HCT116 (cell line): Measurements from ENCODE around the gene EXOC4.

Source experiments
- EZH2phosphoT487 ChIP-seq: fragments of 200-600 bp; IDR thresholded peaks from 2 replicates; pipeline ENCODE4 v1.6.1; 2018; ENCODE audit warnings: antibody characterized with exemption, borderline replicate concordance
- POLR2A ChIP-seq: IDR thresholded peaks from 2 replicates; pipeline ENCODE4 v1.7.0; 2011; ENCODE audit warnings: borderline replicate concordance; ENCODE audit not compliant: insufficient read depth, insufficient read length; ENCODE audit errors: extremely low read depth
- SP1 ChIP-seq: IDR thresholded peaks from 2 replicates; pipeline ENCODE4 v1.6.1; 2012; ENCODE audit warnings: low read depth
- TF ChIP-seq, protein P1 (sequence below), 3 experiments: fragments of 200-600 bp in 1 of 3; sonication (generic) in 1 of 3; IDR thresholded peaks in 2 of 3; conservative IDR thresholded peaks in 1 of 3; 2 replicates each; pipeline ENCODE4 v1.5.1; 2012 to 2017; ENCODE audit warnings: low read depth in 2 of 3, low read length in 2 of 3, antibody characterized with exemption in 1 of 3, borderline replicate concordance in 1 of 3, control low read depth in 1 of 3, mild to moderate bottlenecking in 1 of 3, mixed read lengths in 1 of 3, mixed run types in 1 of 3, moderate library complexity in 1 of 3; ENCODE audit not compliant: insufficient read depth in 1 of 3

DNA sequence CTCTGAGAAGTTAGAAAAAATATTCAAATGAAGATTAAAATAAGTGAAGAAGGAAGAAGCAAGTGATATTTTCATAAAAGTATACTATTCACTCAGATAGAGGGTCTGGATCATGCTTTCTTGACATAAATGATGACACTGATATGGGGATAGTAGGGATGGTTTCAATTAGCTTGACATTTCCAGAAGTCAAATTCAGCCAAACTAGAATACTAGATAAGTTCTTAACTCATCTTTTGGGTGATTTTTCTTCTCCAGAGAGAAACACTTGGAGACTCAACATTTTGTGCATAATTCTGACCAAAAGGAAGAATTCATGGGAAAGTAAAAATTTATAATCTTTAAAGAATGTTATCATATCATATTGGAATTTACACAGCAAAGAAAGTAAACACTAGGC is 722.3 kb downstream of the EXOC4 start:
- TF ChIP-seq, protein P1, sequence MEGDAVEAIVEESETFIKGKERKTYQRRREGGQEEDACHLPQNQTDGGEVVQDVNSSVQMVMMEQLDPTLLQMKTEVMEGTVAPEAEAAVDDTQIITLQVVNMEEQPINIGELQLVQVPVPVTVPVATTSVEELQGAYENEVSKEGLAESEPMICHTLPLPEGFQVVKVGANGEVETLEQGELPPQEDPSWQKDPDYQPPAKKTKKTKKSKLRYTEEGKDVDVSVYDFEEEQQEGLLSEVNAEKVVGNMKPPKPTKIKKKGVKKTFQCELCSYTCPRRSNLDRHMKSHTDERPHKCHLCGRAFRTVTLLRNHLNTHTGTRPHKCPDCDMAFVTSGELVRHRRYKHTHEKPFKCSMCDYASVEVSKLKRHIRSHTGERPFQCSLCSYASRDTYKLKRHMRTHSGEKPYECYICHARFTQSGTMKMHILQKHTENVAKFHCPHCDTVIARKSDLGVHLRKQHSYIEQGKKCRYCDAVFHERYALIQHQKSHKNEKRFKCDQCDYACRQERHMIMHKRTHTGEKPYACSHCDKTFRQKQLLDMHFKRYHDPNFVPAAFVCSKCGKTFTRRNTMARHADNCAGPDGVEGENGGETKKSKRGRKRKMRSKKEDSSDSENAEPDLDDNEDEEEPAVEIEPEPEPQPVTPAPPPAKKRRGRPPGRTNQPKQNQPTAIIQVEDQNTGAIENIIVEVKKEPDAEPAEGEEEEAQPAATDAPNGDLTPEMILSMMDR (IDR thresholded peaks at IDR 0.05 in 2 of 3, conservative IDR thresholded peaks at IDR 0.05 in 1 of 3; ENCODE audit: borderline replicate concordance in 1 of 3, insufficient read depth in 1 of 3, low read depth in 2 of 3, low read length in 2 of 3): no peak
- TF ChIP-seq EZH2phosphoT487 (no peak), SP1 (no peak), POLR2A (no peak)
